Kidney (tissue), 14 donors: ENCODE results near the gene SLC9A4. TPM values are rescaled to one million over a fixed set of nuclear protein-coding genes. Genes with fewer than 3 reads are reported as not detected.

Experiments
- DNase-seq, 5 donors: peaks; one replicate each; pipeline ENCODE4 v3.0.0-alpha.2; 2013 to 2020
- FAIRE-seq: peaks from 2 replicates; lab custom pipeline; 2012; peaks lifted over from hg19 to GRCh38; lab: Jason Lieb, UNC
- H3K27ac ChIP-seq, 2 donors: one replicate each; pipeline ENCODE4 v1.7.0; 2013; ENCODE audit warnings: low read depth in 2 of 2, low read length in 2 of 2, inconsistent platforms in 1 of 2
- H3K27me3 ChIP-seq: one replicate; pipeline ENCODE4 v1.7.1; 2013; ENCODE audit warnings: low read length, inconsistent platforms; ENCODE audit not compliant: control insufficient read depth, insufficient read depth
- H3K36me3 ChIP-seq, 3 donors: one replicate each; pipeline versions ENCODE4 v1.7.0 to v1.7.1; 2013; ENCODE audit warnings: low read length in 3 of 3, control low read depth in 1 of 3, inconsistent platforms in 1 of 3; ENCODE audit not compliant: insufficient read depth in 3 of 3, control insufficient read depth in 2 of 3
- H3K4me1 ChIP-seq, 3 donors: one replicate each; pipeline versions ENCODE4 v1.7.0 to v1.7.1; 2013; ENCODE audit warnings: low read length in 3 of 3, inconsistent platforms in 1 of 3, low read depth in 1 of 3; ENCODE audit not compliant: control insufficient read depth in 2 of 3, insufficient read depth in 2 of 3
- H3K4me3 ChIP-seq, 3 donors: one replicate each; pipeline versions ENCODE4 v1.7.0 to v1.8.1; 2013; ENCODE audit warnings: low read length in 3 of 3, control low read depth in 1 of 3, inconsistent platforms in 1 of 3
- H3K9ac ChIP-seq, 3 donors: one replicate each; pipeline versions ENCODE4 v1.7.0 to v1.7.1; 2013; ENCODE audit warnings: low read length in 3 of 3, control low read depth in 1 of 3, inconsistent platforms in 1 of 3
- H3K9me3 ChIP-seq, 3 donors: one replicate each; pipeline versions ENCODE4 v1.7.0 to v1.7.1; 2013; ENCODE audit warnings: low read length in 3 of 3, control low read depth in 1 of 3, inconsistent platforms in 1 of 3; ENCODE audit not compliant: control insufficient read depth in 2 of 3, insufficient read depth in 1 of 3
- intact Hi-C: fragments of 100-400 bp; cut with DNase I; formaldehyde crosslinking; loops from one replicate; pipeline ENCODE4 v1.11.1; 2022
- polyA plus RNA-seq: library from polyadenylated mRNA; stranded (reverse); fragments of 350-450 nt; fragmentation: Illumina TruSeq; extraction: RNeasy Lipid Tissue Mini Kit (QIAGEN cat#74804); gene quantifications from one replicate; pipeline ENCODE4 v1.2.3, GENCODE V29; 2014; ENCODE audit warnings: low read depth, low replicate concordance; ENCODE audit not compliant: insufficient read depth
- total RNA-seq: library from RNA; stranded (reverse); fragmentation: NEBNext Ultra II Directional; extraction: Animal tissue kit (Norgen Biotek cat#: 25700); gene quantifications from one replicate; pipeline ENCODE4 v1.2.1, GENCODE V29; 2021
- TF ChIP-seq, protein P1 (sequence below): IDR thresholded peaks from 3 replicates; pipeline ENCODE4 v1.5.1; 2012; ENCODE audit warnings: mild to moderate bottlenecking, moderate library complexity, borderline replicate concordance; ENCODE audit not compliant: insufficient read depth; ENCODE audit errors: extremely low read depth
- donor health status: control.
- donor health status: control.
- donor health status: control.
- donor health status: control.
- donor health status: control.
- donor health status: DM: yes; HTN: yes; CAD: no.
- donor health status: Normal renal cell carcinoma (clear cell type).

The SLC9A4 gene
- total and polyA plus RNA-seq, 2 donors from 2014 or later: 2.8 to 10.3 TPM

DNA sequence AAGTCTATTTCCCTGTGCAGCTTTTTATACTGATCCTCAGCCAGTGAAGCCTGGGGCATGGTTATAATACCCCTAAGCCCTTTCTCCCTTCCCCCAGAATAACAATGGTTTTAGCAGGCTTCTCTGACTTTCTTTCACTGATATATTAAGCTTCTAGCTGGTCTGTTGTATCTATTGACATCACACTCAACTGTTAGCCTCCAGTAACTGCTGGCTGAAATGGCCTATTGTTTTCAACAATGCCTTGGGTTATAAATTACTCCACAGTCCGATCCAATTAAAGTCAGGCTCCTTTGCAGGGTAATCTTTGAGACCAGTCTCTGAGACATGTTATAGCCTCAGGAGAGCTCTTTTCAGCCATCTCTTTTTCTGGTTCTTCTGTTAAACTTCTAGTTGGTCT, 2.9 kb upstream of the SLC9A4 start:
- intact Hi-C loops: no loop called here
- DNase-seq (no peak), FAIRE-seq (no peak)
- Histone ChIP-seq H3K27me3 (no peaks in the 10 kb centered on the region), H3K4me3 (no peak overlapping the region), H3K9ac (no peak overlapping the region), H3K27ac (no peak overlapping the region), H3K4me1 (peaks cover 0 to 2% (median 0%) of the 10 kb centered on the region in 3 donors), H3K36me3 (no peaks in the 10 kb centered on the region), H3K9me3 (peaks cover 0 to 8% (median 0%) of the 10 kb centered on the region in 3 donors)
- TF ChIP-seq, protein P1, sequence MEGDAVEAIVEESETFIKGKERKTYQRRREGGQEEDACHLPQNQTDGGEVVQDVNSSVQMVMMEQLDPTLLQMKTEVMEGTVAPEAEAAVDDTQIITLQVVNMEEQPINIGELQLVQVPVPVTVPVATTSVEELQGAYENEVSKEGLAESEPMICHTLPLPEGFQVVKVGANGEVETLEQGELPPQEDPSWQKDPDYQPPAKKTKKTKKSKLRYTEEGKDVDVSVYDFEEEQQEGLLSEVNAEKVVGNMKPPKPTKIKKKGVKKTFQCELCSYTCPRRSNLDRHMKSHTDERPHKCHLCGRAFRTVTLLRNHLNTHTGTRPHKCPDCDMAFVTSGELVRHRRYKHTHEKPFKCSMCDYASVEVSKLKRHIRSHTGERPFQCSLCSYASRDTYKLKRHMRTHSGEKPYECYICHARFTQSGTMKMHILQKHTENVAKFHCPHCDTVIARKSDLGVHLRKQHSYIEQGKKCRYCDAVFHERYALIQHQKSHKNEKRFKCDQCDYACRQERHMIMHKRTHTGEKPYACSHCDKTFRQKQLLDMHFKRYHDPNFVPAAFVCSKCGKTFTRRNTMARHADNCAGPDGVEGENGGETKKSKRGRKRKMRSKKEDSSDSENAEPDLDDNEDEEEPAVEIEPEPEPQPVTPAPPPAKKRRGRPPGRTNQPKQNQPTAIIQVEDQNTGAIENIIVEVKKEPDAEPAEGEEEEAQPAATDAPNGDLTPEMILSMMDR: no peak

DNA sequence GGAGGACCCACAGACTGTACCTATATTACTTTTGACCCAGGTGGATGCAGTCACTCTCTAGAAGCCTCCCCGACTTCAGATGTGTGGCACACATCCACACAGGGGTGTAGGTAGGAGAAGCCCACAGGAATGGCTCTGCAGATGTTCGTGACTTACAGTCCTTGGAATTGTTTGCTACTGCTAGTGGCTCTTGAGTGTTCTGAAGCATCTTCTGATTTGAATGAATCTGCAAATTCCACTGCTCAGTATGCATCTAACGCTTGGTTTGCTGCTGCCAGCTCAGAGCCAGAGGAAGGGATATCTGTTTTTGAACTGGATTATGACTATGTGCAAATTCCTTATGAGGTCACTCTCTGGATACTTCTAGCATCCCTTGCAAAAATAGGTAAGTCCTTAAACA, 605 bp downstream of the SLC9A4 start:
- no peaks in the 10 kb centered on the region for H3K36me3 ChIP-seq
- FAIRE-seq (no peak), DNase-seq (no peak)
- no peak overlapping the region for H3K27ac ChIP-seq
- peak overlapping the region in 1 of 3 donors; percentile 13 for H3K9ac ChIP-seq
- H3K27me3 ChIP-seq: no peaks in the 10 kb centered on the region
- TF ChIP-seq, protein P1: no peak
- peaks cover 0 to 8% (median 0%) of the 10 kb centered on the region in 3 donors for H3K9me3 ChIP-seq
- intact Hi-C loops: no loop called here
- H3K4me1 ChIP-seq: peaks cover 0 to 2% (median 0%) of the 10 kb centered on the region in 3 donors
- H3K4me3 ChIP-seq: peak overlapping the region in 2 of 3 donors; percentile 8 to 24

DNA sequence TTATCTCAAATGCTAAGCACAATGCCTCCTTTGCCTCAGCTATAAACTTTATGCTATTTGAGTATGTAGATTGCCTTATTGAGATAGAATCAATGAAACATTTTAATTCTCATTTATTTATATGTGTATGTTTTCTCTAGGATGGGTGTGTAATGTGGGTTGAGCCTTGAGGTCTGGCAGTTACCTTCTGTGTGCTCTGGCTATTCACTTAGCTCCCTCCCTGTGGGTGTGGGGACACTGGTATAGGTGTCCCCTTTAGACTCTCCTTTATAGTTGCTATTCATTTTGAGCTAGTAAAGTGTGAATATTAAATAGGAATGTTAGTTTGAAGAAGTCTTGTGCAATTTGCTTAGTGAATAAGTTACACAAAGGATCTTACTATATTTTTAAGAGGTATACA, 1.8 kb downstream of the SLC9A4 start:
- Histone ChIP-seq H3K4me1 (peaks cover 0 to 2% (median 0%) of the 10 kb centered on the region in 3 donors), H3K4me3 (peak overlapping the region in 2 of 3 donors; percentile 24 to 47), H3K27me3 (no peaks in the 10 kb centered on the region), H3K36me3 (no peaks in the 10 kb centered on the region), H3K9me3 (peaks cover 0 to 8% (median 0%) of the 10 kb centered on the region in 3 donors), H3K27ac (no peak overlapping the region), H3K9ac (peak overlapping the region in 1 of 3 donors; percentile 35)
- DNase-seq: no peak
- TF ChIP-seq, protein P1: no peak
- FAIRE-seq: no peak
- intact Hi-C loops: no loop called here
